LNCAP (cell line): ENCODE measurements around the gene TGFBR3L.

Source experiments
- TF ChIP-seq, protein P1 (sequence below): fragments of 450-650 bp; IDR thresholded peaks from 2 replicates; pipeline ENCODE4 v1.5.1; 2017; ENCODE audit warnings: mild to moderate bottlenecking

The TGFBR3L gene

DNA sequence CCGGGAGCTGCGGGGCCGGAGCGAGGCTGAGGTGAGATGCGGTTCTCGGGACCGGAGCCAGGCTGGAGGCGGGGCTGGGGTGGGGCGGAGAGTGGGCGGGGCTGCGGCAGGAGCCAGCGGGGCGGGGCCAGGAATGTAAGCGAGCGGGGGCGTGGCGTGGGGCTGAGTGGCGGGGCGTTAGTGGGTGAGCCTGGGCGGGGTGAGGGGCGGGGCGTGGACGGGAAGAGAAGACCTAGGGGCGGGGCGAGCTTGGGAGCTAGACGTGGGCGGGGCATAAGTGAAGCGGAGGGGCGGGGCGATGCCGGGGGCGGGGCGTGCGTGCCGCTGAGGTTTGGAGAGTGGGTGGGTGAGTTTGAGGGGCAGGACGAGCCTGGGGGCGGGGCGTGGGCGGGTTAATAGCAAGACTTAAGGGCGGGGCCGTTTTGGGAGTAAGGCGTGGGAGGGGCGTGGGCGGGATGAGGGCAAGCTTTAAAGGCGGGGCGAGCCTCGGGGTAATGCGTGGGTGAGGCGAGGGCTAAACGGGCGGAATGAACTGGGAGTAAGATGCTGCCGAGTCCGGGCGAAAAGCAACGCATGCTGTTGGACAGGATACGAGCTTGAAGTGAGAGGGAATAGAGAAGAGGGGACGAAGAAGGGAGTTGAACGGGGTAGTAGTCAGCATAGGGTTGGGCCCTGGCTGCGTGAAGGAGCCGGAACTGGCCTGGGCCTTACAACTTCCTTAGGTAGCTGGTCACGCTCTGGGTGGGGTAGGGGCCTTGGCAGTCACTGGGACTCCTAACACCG is 6.1 kb downstream of the TGFBR3L start:
- TF ChIP-seq, protein P1, sequence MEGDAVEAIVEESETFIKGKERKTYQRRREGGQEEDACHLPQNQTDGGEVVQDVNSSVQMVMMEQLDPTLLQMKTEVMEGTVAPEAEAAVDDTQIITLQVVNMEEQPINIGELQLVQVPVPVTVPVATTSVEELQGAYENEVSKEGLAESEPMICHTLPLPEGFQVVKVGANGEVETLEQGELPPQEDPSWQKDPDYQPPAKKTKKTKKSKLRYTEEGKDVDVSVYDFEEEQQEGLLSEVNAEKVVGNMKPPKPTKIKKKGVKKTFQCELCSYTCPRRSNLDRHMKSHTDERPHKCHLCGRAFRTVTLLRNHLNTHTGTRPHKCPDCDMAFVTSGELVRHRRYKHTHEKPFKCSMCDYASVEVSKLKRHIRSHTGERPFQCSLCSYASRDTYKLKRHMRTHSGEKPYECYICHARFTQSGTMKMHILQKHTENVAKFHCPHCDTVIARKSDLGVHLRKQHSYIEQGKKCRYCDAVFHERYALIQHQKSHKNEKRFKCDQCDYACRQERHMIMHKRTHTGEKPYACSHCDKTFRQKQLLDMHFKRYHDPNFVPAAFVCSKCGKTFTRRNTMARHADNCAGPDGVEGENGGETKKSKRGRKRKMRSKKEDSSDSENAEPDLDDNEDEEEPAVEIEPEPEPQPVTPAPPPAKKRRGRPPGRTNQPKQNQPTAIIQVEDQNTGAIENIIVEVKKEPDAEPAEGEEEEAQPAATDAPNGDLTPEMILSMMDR: no peak

DNA sequence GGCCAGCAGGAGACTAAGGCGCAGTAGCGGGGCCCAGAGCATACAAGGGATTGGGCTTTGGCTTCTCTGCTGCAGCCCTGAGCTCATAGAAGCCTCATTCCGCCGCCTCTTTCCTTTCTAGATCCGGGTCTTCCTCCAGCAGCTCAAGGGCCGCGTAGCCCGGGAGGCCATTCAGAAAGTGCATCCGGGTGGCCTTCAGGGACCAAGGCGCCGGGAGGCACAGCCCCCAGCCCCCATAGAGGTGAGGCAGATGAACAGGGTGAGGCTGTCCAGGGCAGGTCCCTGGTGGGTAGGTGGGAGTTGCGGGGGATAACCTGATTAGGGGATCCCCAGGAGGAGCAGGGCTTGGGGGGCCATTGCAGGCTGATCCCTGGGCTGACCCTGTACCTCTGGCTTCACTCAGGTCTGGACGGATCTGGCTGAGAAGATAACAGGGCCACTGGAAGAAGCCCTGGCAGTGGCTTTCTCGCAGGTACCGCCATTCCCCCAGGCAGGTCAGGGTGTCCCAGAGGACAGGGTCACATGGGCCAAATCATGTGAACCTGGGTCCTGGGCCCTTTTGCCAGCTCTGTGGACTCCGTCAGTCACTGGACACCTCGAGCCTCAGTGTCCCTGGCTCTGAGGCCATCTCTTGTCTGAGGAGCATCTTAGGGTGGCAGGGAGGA is 6.8 kb downstream of the TGFBR3L start:
- TF ChIP-seq, protein P1: no peak

DNA sequence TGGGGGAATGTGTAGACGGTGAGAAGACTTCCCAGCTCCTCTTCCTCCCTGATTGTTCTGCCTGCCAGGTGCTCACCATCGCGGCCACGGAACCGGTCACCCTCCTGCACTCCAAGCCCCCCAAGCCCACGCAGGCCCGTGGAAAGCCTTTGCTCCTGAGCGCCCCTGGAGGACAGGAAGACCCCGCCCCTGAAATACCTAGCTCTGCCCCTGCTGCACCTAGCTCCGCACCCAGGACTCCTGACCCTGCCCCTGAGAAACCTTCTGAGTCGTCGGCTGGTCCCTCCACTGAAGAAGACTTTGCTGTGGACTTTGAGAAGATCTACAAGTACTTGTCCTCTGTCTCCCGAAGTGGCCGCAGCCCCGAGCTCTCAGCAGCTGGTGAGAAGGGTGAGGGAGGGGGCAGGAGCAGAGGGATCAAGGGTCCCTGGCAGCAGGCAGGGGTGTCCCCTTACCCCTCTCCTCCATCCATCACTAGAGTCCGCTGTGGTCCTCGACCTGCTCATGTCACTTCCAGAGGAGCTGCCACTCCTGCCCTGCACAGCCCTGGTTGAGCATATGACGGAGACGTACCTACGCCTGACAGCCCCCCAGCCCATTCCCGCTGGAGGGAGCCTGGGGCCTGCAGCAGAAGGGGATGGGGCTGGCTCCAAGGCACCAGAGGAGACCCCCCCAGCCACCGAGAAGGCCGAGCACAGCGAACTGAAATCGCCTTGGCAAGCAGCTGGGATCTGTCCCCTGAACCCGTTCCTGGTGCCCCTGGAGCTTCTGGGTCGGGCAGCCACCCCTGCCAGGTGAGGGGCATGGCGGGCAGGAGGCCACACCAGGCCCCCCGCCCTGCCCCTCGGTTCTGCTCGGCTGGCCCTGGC is 7.6 kb downstream of the TGFBR3L start:
- TF ChIP-seq, protein P1: no peak

DNA sequence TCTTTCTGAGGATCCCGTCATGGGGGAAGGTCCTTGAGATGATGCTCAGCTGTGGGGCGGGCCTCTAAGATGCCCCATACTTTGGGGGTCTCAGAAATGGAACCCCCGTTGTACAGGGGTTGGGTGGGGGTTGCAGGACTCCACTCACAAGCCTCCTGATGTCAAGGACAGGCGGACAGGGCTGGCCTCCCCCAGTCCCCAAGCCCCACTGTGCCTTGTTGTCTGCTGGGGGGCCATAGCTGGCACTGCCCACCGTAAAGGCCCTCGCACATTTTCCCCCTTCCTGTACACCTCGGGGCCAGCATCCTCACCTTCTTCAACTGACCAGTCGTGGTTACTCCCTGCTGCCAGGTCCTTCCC is 8.2 kb downstream of the TGFBR3L start:
- TF ChIP-seq, protein P1: no peak

DNA sequence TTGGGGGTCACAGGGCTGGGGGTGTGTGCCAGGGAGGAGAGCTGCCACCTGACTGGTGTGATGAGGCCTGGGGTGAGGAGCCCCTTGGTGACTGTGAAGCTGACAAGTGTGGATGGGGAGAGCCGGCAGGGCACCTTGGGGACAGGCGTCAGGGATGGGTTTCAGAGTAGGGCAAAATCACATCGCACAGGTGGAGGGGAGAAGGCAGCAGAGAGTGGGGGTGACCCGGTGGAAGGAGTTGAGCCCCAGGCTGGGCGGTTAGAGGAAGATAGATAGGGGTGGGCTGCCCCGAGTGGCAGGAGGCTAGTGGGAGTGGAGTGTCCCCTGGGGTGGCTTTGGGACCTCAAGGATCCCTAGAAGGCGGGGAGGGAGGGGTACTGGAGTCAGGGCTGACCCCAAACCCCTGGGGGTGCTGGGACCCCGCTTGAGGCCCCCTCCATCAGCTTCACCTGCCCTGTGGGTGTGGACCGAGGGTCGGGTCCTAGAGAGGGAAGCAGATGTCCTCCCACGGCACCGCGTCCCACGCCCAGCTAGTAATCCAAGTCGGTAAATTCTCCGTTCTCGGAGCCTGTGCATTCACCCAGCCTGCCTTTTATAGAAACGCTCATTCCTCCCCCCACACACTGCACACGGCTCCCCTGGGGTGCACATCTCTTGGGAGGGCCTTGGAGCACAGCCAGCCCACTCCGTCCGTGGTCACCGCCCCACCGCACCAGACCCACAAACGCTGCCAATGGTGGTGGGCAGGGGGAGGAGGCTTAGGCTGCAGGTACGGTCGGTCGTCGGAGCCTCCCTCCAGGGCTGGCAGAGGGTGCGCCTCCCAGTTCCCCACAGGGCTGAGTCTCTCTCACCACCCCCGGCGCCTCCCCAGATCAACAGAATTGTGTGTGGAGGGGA is 8.9 kb downstream of the TGFBR3L start:
- TF ChIP-seq, protein P1: no peak

DNA sequence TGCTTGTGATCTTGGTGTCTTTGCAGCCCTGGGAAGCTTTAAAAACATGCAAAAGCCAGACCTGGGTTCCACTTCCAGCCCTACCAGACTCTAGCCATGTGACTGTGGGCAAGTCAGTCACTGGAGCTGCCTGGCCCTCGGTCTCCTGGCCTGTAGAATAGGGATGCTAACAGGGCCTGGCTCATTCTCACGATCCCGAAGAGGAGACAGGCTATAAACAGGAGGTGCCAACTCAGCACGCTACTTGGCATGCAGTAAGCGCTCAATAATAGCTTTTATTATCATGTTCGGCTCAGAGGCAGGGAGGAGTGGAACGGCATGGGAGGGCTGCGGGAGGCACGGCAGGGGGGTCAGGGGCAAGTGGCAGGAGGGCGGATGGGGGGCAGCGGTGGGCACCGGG is 9.6 kb downstream of the TGFBR3L start:
- TF ChIP-seq, protein P1: no peak
